Measurements from ENCODE around the gene VMP1.

The VMP1 gene

GRCh38 chr17:59837308-59838051, 130.0 kb downstream of the VMP1 start:
- H3K36me3 ChIP-seq (ENCODE audit: control insufficient read depth in 2 of 2, insufficient read depth in 1 of 2, low read length in 2 of 2), result peaks cover 0 to 27% of the 10 kb centered on the region in 2 experiments; a peak in 2 of 3 replicates
- ChIA-PET CTCF (interaction anchor here (0.5 to 3.4 kb wide), 9 partner anchors 10 to 319 kb away, joined by 3 to 48 read pairs (median 4); no protein-coding TSS in a partner anchor), POLR2A (interaction anchor here (0.5 to 3.6 kb wide), 28 partner anchors 9 to 1432 kb away, joined by 3 to 63 read pairs (median 6); partner anchors contain the start of genes HEATR6, PTRH2, RPS6KB1 and TUBD1)
- H3K4me3 ChIP-seq (ENCODE audit: low read depth, low read length), result peak overlapping the region; percentile 70
- H3K9me3 ChIP-seq (ENCODE audit: control insufficient read depth, insufficient read depth, low read depth, low read length), result no peaks in the 10 kb centered on the region
- peak overlapping the region; percentile 95 for H3K27ac ChIP-seq (ENCODE audit: extremely low read depth, low read depth, low read length)
- peaks cover 21% of the 10 kb centered on the region for H3K4me1 ChIP-seq (ENCODE audit: control insufficient read depth, insufficient read depth, low read length)
- TF ChIP-seq ZNF132 (tag by site-specific recombination; IDR thresholded peaks at IDR 0.05; ENCODE audit: borderline replicate concordance) (no peak), SP7 (tag by site-specific recombination; IDR thresholded peaks at IDR 0.05) (peak; percentile 95), ZNF10 (tag by site-specific recombination; IDR thresholded peaks at IDR 0.05) (no peak), ZNF174 (tag by site-specific recombination; IDR thresholded peaks at IDR 0.05) (no peak), ZNF18 (tag by site-specific recombination; IDR thresholded peaks at IDR 0.05) (no peak), ZBTB17 (tag by site-specific recombination; IDR thresholded peaks at IDR 0.05) (peak; percentile 94), EGR2 (tag by site-specific recombination; IDR thresholded peaks at IDR 0.05; ENCODE audit: low read depth) (no peak), KLF9 (tag by site-specific recombination; IDR thresholded peaks at IDR 0.05; ENCODE audit: low read depth) (peak; percentile 23; the same call in 1 of the 2 replicates), ZNF626 (tag by site-specific recombination; IDR thresholded peaks at IDR 0.05) (no peak), ZFP69B (tag by site-specific recombination; IDR thresholded peaks at IDR 0.05) (peak; percentile 92), FEZF1 (tag by site-specific recombination; IDR thresholded peaks at IDR 0.05) (0 out of 2 replicates have a peak, but pooled peaks have one; percentile 12), ZNF24 (tag by site-specific recombination; IDR thresholded peaks at IDR 0.05) (peak; percentile 72; the same call in 1 of the 2 replicates), SP2 (tag by site-specific recombination; IDR thresholded peaks at IDR 0.05) (peak; percentile 75), KLF17 (tag by site-specific recombination; IDR thresholded peaks at IDR 0.05) (peak; percentile 45), TRIM28 (IDR thresholded peaks at IDR 0.05; ENCODE audit: borderline replicate concordance, low read length) (peak; percentile 57; the same call in 1 of the 2 replicates), ZNF692 (tag by site-specific recombination; IDR thresholded peaks at IDR 0.05) (peak; percentile 78), ZNF777 (tag by site-specific recombination; IDR thresholded peaks at IDR 0.05; ENCODE audit: borderline replicate concordance) (no peak), PBX3 (CRISPR knock-in tag; IDR thresholded peaks at IDR 0.05) (no peak), ZNF530 (tag by site-specific recombination; IDR thresholded peaks at IDR 0.05; ENCODE audit: low read depth) (no peak), ZBTB8A (tag by site-specific recombination; IDR thresholded peaks at IDR 0.05) (no peak), KLF1 (tag by site-specific recombination; IDR thresholded peaks at IDR 0.05) (no peak), ZNF585B (tag by site-specific recombination; IDR thresholded peaks at IDR 0.05) (no peak), MYNN (tag by site-specific recombination; IDR thresholded peaks at IDR 0.05; ENCODE audit: borderline replicate concordance) (no peak), WT1 (tag by site-specific recombination; IDR thresholded peaks at IDR 0.05) (peak; percentile 84), MEIS1 (CRISPR knock-in tag; IDR thresholded peaks at IDR 0.05; ENCODE audit: borderline replicate concordance) (0 out of 2 replicates have a peak, but pooled peaks have one; percentile 43), OSR2 (tag by site-specific recombination; IDR thresholded peaks at IDR 0.05) (peak; percentile 84), SP3 (tag by site-specific recombination; IDR thresholded peaks at IDR 0.05) (peak; percentile 78), ZNF660 (tag by site-specific recombination; IDR thresholded peaks at IDR 0.05) (peak; percentile 40; the same call in 1 of the 2 replicates), ZNF449 (tag by site-specific recombination; IDR thresholded peaks at IDR 0.05) (peak; percentile 11; the same call in 1 of the 2 replicates), ZNF366 (tag by site-specific recombination; conservative IDR thresholded peaks at IDR 0.05) (peak; percentile 96)
